Adipocyte (in vitro differentiated cells): ENCODE results near the gene ELMO1.

Experiments used
- DNase-seq: peaks from one replicate; pipeline ENCODE4 v3.0.0-alpha.2; 2015; ENCODE audit warnings: low read depth
- H3K27me3 ChIP-seq: replicated peaks from 2 replicates; pipeline ENCODE4 v1.7.0; 2013; ENCODE audit warnings: mild to moderate bottlenecking, low read length, moderate library complexity; ENCODE audit not compliant: control insufficient read depth, insufficient read depth
- H3K36me3 ChIP-seq: 2 replicates; pipeline ENCODE4 v1.7.0; 2013; ENCODE audit warnings: low read length, mild to moderate bottlenecking, moderate library complexity; ENCODE audit not compliant: control insufficient read depth, insufficient read depth, severe bottlenecking
- H3K4me1 ChIP-seq: 2 replicates; pipeline ENCODE4 v1.7.0; 2013; ENCODE audit warnings: mild to moderate bottlenecking, low read length, moderate library complexity; ENCODE audit not compliant: control insufficient read depth, insufficient read depth
- H3K4me3 ChIP-seq: 2 replicates; pipeline ENCODE4 v1.7.0; 2013; ENCODE audit warnings: mild to moderate bottlenecking, low read length, moderate library complexity
- H3K9ac ChIP-seq: 2 replicates; pipeline ENCODE4 v1.7.0; 2013; ENCODE audit warnings: mild to moderate bottlenecking, low read length, moderate library complexity
- H3K9me3 ChIP-seq: 2 replicates; pipeline ENCODE4 v1.7.0; 2013; ENCODE audit warnings: mild to moderate bottlenecking, low read length, moderate library complexity; ENCODE audit not compliant: control insufficient read depth

The ELMO1 gene

DNA sequence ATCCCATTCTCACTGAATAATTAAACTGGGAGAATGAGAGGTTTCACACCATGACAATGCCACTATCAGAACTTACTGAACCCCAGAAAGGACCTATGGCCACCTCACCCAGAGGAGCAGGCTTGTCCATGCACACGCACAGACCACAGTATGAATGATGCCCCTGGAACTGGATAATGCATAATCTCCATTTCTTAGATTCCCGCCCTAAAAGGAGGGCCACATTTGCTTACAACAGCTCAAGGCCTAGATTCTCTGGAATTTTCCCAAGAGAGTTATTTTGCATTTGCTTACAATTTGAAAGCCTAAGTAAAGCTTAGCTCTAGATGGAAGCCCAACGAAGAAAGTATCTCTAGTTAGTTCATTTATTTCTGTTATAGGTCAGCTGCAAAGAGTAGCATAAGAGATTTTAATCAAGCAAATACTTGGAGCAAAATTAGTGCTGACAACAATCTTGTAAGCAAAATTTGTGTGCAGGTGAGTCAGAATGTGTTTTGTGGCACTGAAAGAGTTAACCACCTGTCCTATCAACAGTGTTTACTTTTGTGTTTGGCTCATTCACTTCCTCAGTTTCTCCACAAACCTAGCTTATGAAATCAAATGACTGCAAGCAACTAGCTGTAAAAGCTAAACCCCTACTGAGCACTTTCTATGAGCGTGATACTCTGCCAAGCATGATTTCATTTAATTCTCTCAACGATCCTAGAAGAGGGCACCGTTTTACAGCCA is 32.1 kb downstream of the ELMO1 start:
- Histone ChIP-seq H3K9ac (no peak overlapping the region), H3K27me3 (peaks cover 14% of the 10 kb centered on the region), H3K4me1 (peaks cover 8% of the 10 kb centered on the region), H3K9me3 (peaks cover 8% of the 10 kb centered on the region), H3K4me3 (no peak overlapping the region), H3K36me3 (no peaks in the 10 kb centered on the region)
- no peak for DNase-seq

DNA sequence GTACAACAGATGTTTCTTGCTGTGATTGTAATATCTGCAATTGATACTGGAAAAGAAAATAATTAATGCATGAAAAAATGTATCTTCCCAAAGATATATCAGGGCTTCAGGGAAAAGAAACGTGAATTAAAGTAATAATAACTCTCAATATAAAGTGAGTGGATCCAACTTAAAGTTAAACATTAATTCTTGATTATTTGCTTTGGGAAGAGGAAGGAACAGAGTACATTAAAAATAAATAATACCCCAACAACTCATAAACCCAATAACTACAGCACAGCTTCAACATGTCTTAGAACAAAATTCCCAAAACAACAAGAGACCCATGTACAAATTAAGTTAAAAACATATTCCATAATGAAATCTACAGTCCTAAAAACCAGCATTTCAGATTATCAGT is 33.0 kb downstream of the ELMO1 start:
- Histone ChIP-seq H3K27me3 (peaks cover 14% of the 10 kb centered on the region), H3K4me3 (no peak overlapping the region), H3K4me1 (no peaks in the 10 kb centered on the region), H3K9me3 (peaks cover 8% of the 10 kb centered on the region), H3K36me3 (no peaks in the 10 kb centered on the region), H3K9ac (no peak overlapping the region)
- DNase-seq, result no peak

DNA sequence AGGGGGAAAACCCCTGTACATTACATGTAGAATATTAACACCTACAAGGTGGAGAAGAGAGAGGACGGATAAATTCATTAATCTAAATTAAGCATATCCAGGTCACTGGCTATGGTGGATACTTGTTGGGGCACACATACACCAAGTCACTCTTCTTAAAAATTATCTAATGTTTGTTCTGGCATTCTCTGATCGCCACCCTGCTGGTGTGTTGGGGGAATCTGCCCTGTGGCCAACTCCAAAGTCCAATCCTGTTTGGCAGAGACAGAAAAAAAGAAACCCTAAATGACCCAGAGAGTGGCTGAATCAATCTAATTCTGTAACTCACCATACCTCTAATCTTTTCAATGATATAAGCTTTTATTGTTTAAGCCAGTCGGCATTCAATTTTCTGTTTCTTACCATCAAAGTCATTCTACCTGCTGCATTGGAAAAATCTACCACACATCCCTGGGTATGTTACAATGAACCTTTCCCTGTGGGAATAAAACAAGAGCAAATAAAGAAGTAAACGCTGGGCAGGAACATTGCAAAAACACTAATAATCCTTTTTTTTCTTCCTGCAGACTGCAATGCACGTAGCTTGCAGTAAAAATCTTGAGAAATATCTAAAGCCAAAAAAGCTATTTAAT is 34.2 kb downstream of the ELMO1 start:
- no peak overlapping the region for H3K4me3 ChIP-seq
- no peaks in the 10 kb centered on the region for H3K4me1 ChIP-seq
- no peaks in the 10 kb centered on the region for H3K36me3 ChIP-seq
- no peak for DNase-seq
- H3K9me3 ChIP-seq, result peaks cover 8% of the 10 kb centered on the region
- H3K9ac ChIP-seq, result no peak overlapping the region
- peaks cover 3% of the 10 kb centered on the region for H3K27me3 ChIP-seq

DNA sequence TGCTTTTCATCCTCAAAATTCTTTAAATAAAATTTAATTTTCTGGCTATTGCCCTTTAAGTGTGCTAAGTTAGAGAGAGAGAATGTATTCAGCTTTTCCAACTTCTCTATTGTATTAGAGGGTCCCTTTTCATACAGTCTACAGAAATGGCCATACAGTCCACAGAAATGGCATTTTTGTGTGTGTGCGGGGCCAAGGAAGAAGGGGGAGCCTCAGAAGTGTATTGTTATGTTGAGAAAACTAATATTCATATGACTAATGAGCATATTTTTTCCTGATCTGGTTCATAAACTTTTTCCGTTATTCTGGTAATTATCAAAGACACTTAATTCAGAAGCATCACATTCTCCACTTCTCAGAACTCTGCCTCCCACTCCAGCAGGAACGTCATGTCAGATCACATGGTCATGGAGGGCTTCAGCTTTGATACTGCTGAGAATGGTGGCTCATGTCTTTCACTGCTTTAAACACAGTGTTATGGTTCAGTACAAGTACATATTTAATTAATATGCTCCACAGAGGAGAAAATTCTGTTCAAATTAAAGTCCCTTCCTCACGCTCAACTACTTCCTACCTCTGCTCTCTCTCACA is 37.1 kb downstream of the ELMO1 start:
- Histone ChIP-seq H3K9me3 (peaks cover 8% of the 10 kb centered on the region), H3K4me3 (no peak overlapping the region), H3K36me3 (no peaks in the 10 kb centered on the region), H3K27me3 (no peaks in the 10 kb centered on the region), H3K9ac (no peak overlapping the region), H3K4me1 (no peaks in the 10 kb centered on the region)
- no peak for DNase-seq

DNA sequence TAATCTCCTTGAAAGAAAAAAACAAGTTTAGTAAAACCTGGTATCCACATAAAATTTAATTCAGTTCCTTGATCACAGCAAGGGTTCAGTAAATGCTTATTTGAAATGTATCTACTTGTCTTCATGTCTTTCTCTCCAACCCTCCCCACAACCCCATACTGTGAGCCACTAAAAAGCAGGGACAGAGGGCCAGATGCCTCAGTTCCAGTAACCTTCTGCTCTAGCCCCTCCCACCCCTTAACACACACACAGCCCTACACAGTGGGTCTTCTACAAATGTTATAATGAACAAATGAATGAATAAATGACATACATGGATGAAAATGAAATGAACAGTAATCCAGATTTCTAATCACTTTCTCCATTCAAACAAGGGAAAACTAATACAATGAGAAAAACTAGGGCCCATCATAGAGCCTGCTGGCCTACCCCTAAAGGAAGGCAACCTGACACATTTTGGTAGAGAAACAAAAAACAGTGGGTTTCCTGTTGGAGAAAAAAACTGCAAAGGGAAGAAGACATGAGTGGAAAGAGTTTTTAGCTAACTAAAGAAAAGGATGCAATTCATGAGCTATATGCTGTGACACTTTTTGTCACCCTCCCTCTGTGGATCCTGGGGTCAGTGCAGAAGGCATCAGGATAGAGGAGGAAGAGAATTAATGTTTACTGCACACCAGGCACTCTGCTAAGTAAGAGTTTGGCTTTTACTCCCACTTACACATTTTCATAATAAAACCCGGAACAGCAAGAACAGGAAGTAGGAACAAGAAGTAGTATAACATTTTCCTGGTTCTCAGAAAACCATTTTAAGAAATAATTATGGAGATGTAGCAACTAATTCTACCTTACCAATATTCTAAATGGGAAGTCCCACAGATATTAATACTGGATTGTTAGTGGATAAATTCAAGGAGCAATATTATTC is 38.1 kb downstream of the ELMO1 start:
- H3K4me1 ChIP-seq, result peaks cover 5% of the 10 kb centered on the region
- no peak for DNase-seq
- H3K9me3 ChIP-seq, result peaks cover 8% of the 10 kb centered on the region
- H3K4me3 ChIP-seq, result no peak overlapping the region
- no peak overlapping the region for H3K9ac ChIP-seq
- H3K27me3 ChIP-seq, result no peaks in the 10 kb centered on the region
- H3K36me3 ChIP-seq, result no peaks in the 10 kb centered on the region

DNA sequence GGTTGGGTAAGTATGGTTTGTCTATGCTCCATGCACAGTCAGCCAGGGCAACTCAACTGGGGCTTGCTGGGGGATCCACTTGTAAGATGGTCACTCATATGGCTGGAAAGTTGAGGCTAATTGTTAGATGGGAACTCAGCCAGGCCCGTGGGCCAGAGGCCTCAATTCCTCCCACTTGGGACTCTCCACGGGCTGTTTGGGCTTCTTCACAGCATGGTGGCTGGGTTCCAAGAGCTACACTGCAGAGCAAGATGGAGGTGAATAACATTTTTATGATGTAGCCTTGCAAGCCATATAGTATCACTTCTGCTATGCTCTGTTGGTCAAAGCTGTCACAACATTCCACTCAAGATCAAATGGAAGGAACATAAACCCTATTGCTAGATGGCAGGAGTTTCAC is 39.2 kb downstream of the ELMO1 start:
- Histone ChIP-seq H3K36me3 (no peaks in the 10 kb centered on the region), H3K9me3 (peaks cover 8% of the 10 kb centered on the region), H3K27me3 (no peaks in the 10 kb centered on the region), H3K9ac (no peak overlapping the region), H3K4me1 (peaks cover 10% of the 10 kb centered on the region), H3K4me3 (no peak overlapping the region)
- no peak for DNase-seq

DNA sequence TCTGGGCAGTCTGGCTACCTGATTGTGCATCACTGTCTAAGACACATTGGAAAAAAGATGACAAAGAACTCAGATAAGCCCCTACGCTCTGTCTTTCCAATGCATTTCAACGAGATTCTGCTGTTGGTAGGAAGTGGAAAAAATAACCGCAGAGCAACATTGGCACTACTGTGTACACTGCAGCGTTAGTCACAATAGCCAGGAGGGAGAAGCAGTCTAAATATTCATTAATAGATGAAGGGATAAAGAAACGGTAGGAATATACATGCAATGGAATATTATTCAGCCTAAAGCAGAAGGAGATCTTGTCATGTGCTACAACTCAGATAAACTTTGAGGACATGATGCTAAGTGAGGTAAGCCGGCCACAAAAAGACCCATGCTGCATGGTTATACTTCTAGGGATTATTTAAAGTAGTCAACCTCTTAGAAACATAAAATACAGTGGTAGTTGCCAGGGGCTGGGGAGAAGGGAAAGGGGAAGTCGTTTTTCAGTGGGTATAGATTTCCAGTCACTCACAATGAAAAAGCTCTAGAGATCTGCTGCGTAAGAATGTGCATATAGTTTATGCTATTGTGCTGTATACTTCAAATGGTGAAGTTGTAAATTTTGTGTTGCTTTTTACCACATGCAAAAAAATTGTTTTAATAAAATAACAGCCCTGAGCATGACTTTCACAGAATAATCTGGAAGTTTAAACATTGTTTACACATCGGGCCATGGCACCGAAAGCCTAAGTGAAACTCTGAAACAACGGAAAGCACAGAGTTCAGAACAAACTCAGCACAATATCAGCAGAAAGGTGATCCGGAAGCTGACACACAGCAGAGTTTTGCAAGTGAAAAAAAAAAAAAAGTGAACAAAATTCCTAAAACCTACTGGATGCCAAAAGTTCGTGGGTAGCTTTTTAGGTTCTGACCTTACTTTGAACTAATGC is 40.1 kb downstream of the ELMO1 start:
- no peak for DNase-seq
- Histone ChIP-seq H3K27me3 (no peaks in the 10 kb centered on the region), H3K4me3 (no peak overlapping the region), H3K9ac (no peak overlapping the region), H3K4me1 (peaks cover 10% of the 10 kb centered on the region), H3K9me3 (peaks cover 8% of the 10 kb centered on the region), H3K36me3 (no peaks in the 10 kb centered on the region)

DNA sequence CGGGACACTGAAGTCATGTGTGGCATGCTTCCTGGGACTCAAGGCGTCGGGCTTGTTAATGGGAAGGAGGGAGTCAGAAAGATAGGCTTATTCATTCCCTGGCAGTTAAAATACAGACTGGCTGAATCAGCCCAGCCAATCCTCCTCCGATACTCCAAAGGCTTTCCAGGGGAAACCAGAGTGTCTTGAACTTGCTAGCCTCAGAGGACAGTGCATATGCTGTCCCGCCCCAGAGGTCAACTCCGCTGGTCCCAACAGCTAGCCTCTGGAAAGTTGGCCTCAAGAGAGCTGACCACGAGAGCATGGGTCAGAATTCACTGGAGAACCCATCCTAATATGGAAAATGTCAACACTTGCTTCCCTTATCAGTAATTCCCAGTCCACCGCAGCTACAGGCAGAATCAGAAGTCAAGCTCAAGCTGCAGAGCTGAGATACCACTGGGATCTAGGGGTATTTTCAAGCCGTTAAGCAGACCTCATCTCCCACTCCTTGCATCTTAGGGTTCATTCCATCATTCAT is 43.0 kb downstream of the ELMO1 start:
- no peak for DNase-seq

DNA sequence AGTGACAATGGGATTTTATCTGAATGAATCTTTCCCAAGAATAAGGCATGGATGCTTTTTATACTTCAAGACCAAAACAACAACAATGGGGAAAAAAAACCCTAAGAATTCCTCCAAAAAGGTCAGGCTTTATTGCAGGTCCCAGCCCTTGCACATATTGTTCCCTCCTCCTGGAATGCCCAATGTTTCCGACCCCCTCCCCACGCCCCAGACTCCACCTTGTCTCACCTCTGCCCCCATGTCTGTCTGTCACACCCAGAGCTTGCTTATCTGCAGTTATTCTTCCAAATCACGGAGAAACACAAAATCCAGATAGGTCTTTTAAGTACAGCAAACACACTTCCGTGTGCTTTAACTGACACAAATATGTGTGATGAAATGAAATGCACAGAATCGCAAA is 43.5 kb downstream of the ELMO1 start:
- peak overlapping the region; percentile 32 for H3K4me3 ChIP-seq
- DNase-seq, result no peak
- H3K27me3 ChIP-seq, result no peaks in the 10 kb centered on the region
- H3K9me3 ChIP-seq, result peaks cover 7% of the 10 kb centered on the region
- no peaks in the 10 kb centered on the region for H3K36me3 ChIP-seq
- peaks cover 10% of the 10 kb centered on the region for H3K4me1 ChIP-seq
- no peak overlapping the region for H3K9ac ChIP-seq

More for the DNA sequence above, 43.0 kb downstream of the ELMO1 start:
- Histone ChIP-seq H3K27me3 (no peaks in the 10 kb centered on the region), H3K9me3 (peaks cover 7% of the 10 kb centered on the region), H3K4me3 (peak overlapping the region; percentile 32), H3K36me3 (no peaks in the 10 kb centered on the region), H3K9ac (no peak overlapping the region), H3K4me1 (peaks cover 10% of the 10 kb centered on the region)

DNA sequence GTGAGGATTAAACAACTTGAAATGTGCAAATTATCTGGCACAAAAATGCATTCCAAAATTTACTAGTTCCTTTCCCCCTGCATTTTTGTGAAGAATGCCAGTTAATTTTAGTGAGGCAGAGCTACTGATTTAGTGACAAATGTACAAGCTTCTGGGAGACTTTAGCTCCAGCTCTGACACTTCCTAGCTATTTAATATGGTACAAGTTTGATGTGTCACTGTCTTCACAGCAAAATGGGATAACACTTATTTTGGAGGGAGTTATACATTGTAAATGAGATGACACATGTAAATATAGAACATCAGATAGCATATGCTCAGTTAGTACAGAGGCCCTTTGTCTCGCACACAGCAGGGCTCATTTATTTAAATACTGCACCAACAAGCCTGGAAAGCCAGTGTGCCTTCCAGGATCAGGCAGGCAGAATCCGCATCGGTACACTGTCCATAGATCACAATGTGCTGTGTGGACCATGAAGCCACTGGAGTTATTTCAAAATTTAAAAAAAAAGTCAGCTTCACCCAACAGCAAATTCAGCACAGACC is 48.7 kb downstream of the ELMO1 start:
- Histone ChIP-seq H3K9me3 (peaks cover 7% of the 10 kb centered on the region), H3K27me3 (no peaks in the 10 kb centered on the region), H3K36me3 (no peaks in the 10 kb centered on the region), H3K4me3 (no peak overlapping the region), H3K4me1 (no peaks in the 10 kb centered on the region), H3K9ac (no peak overlapping the region)
- no peak for DNase-seq
